ENCODE measurements around the gene FANCM.

GRCh38 chr14:45114327-45114726 lies 21.4 kb upstream of the FANCM start:
- TF ChIP-seq CTCF (IDR thresholded peaks at IDR 0.05) (no peak), POLR2A (IDR thresholded peaks at IDR 0.05; ENCODE audit: low read depth) (no peak)
